HuH-7 (cell line): ENCODE results near the gene CHRND.
A peak's percentile ranks its signal among the peaks of the same experiment; 100 is the strongest.

ENCODE experiments used
- DNase-seq: peaks from one replicate; pipeline ENCODE4 v3.0.0; 2011; ENCODE audit warnings: low spot score

Gene CHRND

GRCh38 chr2:232525791-232526371 is at the start of gene CHRND:
Gene CHRND, plus strand, starts transcription at chr2:232526160. Its CDS starts 56 bp downstream, at chr2:232526216.
- no peak for DNase-seq

- no peak for DNase-seq
Measured at GRCh38 chr2:232476791-232477190, 49.2 kb upstream of the CHRND start.

GRCh38 chr2:232477751-232478510 is 48.0 kb upstream of the CHRND start:
- no peak for DNase-seq

- DNase-seq: no peak
Measured at GRCh38 chr2:232478571-232479340, 47.2 kb upstream of the CHRND start.

GRCh38 chr2:232479341-232480200 is 46.4 kb upstream of the CHRND start:
- DNase-seq: peak; percentile 66

- no peak for DNase-seq
Measured at GRCh38 chr2:232480201-232481190, 45.5 kb upstream of the CHRND start.

GRCh38 chr2:232481322-232482140 is 44.4 kb upstream of the CHRND start:
- DNase-seq: no peak

GRCh38 chr2:232482301-232483238 is 43.4 kb upstream of the CHRND start:
- no peak for DNase-seq

- no peak for DNase-seq
Measured at GRCh38 chr2:232483311-232483922, 42.5 kb upstream of the CHRND start.

- DNase-seq: no peak
Measured at GRCh38 chr2:232483923-232484627, 41.9 kb upstream of the CHRND start.

- DNase-seq: no peak
Measured at GRCh38 chr2:232484628-232485347, 41.2 kb upstream of the CHRND start.

GRCh38 chr2:232485348-232485756 is 40.6 kb upstream of the CHRND start:
- no peak for DNase-seq

GRCh38 chr2:232485757-232486557 is 40.0 kb upstream of the CHRND start:
- DNase-seq: no peak

- no peak for DNase-seq
Measured at GRCh38 chr2:232486558-232487384, 39.2 kb upstream of the CHRND start.
